GM19025 (cell line): ENCODE measurements around the gene NFATC1.

Source experiments
- ATAC-seq: cut with Tn5 transposase; IDR thresholded peaks from one replicate; pipeline ENCODE4 v1.9.1; 2021; ENCODE audit warnings: mild to moderate bottlenecking, low read depth, moderate library complexity; ENCODE audit not compliant: unreplicated experiment

Gene NFATC1

GRCh38 chr18:79452190-79452990 lies 56.7 kb downstream of the NFATC1 start:
- no peak for ATAC-seq

GRCh38 chr18:79452991-79453645 lies 57.4 kb downstream of the NFATC1 start:
- no peak for ATAC-seq

- no peak for ATAC-seq
Observed at GRCh38 chr18:79453816-79454735, 58.3 kb downstream of the NFATC1 start.

GRCh38 chr18:79455261-79455660 lies 59.5 kb downstream of the NFATC1 start:
- no peak for ATAC-seq

GRCh38 chr18:79456105-79456980 lies 60.6 kb downstream of the NFATC1 start:
- no peak for ATAC-seq

- no peak for ATAC-seq
Observed at GRCh38 chr18:79457239-79457638, 61.5 kb downstream of the NFATC1 start.

- ATAC-seq = no peak
Observed at GRCh38 chr18:79457652-79458051, 61.9 kb downstream of the NFATC1 start.

- no peak for ATAC-seq
Observed at GRCh38 chr18:79458131-79458838, 62.6 kb downstream of the NFATC1 start.

- no peak for ATAC-seq
Observed at GRCh38 chr18:79458917-79459803, 63.4 kb downstream of the NFATC1 start.

GRCh38 chr18:79459946-79460480 lies 64.3 kb downstream of the NFATC1 start:
- ATAC-seq = peak; percentile 11

- ATAC-seq = peak; percentile 77
Observed at GRCh38 chr18:79460481-79461300, 65.0 kb downstream of the NFATC1 start.

GRCh38 chr18:79461627-79462026 lies 65.9 kb downstream of the NFATC1 start:
- no peak for ATAC-seq

- no peak for ATAC-seq
Observed at GRCh38 chr18:79463424-79463960, 67.8 kb downstream of the NFATC1 start.

- peak; percentile 85 for ATAC-seq
Observed at GRCh38 chr18:79465392-79465991, 69.8 kb downstream of the NFATC1 start.

GRCh38 chr18:79466591-79466990 lies 70.9 kb downstream of the NFATC1 start:
- ATAC-seq = peak; percentile 29

- no peak for ATAC-seq
Observed at GRCh38 chr18:79467126-79467525, 71.4 kb downstream of the NFATC1 start.
